Upper lobe of left lung (tissue), 4 donors: Measurements from ENCODE around the gene CNR1.

Experiments used
- EP300 ChIP-seq, 4 donors: sonication (generic); formaldehyde crosslinking; IDR thresholded peaks; one replicate each; pipeline ENCODE4 v1.5.1; 2017; ENCODE audit warnings: antibody characterized with exemption in 4 of 4, control low read depth in 2 of 4
- TF ChIP-seq, protein P1 (sequence below), 6 experiments: fragments of 450-650 bp in 4 of 6; fragments of 200-600 bp in 2 of 6; sonication (generic) in 2 of 6; IDR thresholded peaks; one replicate each; pipeline ENCODE4 v1.5.1; 2016 to 2019; ENCODE audit warnings: antibody characterized with exemption in 6 of 6

GRCh38 chr6:88164061-88164460, 2.1 kb downstream of the CNR1 start:
- no peak for TF ChIP-seq EP300 (IDR thresholded peaks at IDR 0.05)
- TF ChIP-seq, protein P1, sequence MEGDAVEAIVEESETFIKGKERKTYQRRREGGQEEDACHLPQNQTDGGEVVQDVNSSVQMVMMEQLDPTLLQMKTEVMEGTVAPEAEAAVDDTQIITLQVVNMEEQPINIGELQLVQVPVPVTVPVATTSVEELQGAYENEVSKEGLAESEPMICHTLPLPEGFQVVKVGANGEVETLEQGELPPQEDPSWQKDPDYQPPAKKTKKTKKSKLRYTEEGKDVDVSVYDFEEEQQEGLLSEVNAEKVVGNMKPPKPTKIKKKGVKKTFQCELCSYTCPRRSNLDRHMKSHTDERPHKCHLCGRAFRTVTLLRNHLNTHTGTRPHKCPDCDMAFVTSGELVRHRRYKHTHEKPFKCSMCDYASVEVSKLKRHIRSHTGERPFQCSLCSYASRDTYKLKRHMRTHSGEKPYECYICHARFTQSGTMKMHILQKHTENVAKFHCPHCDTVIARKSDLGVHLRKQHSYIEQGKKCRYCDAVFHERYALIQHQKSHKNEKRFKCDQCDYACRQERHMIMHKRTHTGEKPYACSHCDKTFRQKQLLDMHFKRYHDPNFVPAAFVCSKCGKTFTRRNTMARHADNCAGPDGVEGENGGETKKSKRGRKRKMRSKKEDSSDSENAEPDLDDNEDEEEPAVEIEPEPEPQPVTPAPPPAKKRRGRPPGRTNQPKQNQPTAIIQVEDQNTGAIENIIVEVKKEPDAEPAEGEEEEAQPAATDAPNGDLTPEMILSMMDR (IDR thresholded peaks at IDR 0.05), result no peak
